Fibroblast of skin of left quadriceps (primary cell): ENCODE results near the gene CHST7.

Experiments used
- DNase-seq, 2 experiments: peaks; one replicate each; pipeline ENCODE4 v3.0.0-alpha.2; 2013; ENCODE audit warnings: low read depth in 2 of 2

Gene CHST7

DNA sequence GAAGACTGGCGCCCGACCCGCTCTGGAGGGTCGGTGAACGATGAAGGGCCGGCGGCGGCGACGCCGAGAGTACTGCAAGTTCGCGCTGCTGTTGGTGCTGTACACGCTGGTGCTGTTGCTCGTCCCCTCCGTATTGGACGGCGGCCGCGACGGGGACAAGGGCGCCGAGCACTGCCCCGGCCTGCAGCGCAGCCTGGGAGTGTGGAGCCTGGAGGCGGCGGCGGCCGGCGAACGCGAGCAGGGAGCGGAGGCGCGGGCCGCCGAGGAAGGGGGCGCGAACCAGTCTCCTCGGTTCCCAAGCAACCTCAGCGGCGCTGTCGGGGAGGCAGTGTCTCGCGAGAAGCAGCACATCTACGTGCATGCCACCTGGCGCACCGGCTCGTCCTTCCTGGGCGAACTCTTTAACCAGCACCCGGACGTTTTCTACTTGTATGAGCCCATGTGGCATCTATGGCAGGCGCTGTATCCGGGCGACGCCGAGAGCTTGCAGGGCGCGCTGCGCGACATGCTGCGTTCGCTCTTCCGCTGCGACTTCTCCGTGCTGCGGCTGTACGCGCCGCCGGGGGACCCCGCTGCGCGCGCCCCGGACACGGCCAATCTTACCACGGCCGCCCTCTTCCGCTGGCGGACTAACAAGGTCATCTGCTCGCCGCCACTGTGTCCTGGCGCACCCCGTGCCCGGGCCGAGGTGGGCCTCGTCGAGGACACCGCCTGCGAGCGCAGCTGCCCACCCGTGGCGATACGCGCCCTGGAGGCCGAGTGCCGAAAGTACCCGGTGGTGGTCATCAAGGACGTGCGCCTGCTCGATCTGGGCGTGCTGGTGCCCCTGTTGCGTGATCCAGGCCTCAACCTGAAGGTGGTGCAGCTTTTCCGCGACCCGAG is 568 bp downstream of the CHST7 start:
- DNase-seq: no peak

DNA sequence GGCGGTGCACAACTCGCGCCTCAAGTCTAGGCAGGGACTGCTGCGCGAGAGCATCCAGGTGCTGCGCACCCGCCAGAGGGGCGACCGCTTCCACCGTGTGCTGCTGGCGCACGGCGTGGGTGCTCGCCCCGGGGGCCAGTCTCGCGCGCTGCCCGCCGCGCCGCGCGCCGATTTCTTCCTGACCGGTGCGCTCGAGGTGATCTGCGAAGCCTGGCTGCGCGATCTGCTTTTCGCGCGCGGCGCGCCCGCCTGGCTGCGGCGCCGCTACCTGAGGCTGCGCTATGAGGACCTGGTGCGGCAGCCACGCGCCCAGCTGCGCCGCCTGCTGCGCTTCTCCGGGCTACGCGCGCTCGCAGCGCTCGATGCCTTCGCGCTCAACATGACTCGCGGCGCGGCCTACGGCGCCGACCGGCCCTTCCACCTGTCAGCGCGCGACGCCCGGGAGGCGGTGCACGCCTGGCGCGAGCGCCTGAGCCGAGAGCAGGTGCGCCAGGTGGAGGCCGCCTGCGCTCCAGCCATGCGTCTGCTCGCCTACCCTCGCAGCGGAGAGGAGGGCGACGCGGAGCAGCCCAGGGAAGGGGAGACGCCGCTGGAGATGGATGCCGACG is 1.3 kb downstream of the CHST7 start:
- DNase-seq: no peak

DNA sequence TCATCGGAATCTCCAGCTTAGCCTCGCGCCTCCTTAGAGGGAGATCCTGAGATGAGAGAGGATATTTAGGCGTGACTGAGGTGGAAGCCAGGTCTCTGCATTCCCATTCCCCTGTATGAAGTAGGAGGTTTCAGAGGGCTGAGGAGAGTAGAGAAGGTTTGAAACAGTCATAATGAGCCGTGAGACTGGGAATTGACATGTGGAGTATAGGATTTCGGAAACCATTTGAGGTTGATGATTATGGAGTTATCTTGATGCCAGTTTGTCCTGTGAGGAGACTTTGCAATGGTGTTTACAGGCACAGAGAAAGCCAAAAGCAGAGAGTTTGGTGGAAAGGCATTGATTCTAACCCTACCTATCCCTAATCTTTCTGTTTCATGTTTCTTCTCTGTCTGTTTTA is 2.0 kb downstream of the CHST7 start:
- DNase-seq: no peak

DNA sequence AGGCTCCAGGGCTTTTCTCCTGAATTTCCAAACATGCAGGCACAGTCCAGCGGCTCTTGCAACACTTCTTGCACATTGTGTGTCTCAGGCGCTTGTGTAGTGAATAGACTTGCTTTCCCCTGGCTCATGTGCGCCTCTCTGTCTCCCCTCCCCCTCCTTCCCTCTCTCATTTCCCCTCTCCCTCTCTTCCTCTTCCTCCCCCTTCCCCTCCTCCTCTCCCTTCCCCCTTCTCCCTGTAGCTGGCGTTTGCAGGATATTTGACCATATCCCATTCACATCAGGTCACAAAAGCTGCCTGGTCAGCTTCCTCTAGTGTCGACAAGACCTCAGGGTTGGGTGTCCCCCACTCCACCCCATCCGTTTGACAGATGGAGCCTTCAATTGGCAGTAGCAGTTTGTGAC is 2.4 kb downstream of the CHST7 start:
- DNase-seq: no peak

DNA sequence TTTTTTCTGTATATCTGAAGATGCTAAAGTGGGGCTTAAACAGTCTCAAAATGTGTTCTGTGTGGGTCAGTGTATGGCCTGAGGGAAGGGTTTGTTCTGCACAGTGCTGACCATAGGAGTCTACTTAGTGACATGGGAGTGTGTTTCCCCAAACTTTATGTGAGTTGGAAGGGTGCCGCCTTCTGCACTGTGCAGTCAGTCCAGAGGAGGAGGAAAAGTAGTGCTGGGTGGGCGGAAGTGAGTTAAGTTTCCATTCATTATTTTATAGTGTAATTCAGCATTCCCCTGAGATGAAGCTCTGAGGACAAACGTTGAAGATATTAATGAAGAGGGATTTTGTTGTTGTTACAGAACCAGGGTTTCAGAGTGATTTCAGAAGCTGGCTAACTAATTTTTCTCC is 2.9 kb downstream of the CHST7 start:
- DNase-seq: no peak

DNA sequence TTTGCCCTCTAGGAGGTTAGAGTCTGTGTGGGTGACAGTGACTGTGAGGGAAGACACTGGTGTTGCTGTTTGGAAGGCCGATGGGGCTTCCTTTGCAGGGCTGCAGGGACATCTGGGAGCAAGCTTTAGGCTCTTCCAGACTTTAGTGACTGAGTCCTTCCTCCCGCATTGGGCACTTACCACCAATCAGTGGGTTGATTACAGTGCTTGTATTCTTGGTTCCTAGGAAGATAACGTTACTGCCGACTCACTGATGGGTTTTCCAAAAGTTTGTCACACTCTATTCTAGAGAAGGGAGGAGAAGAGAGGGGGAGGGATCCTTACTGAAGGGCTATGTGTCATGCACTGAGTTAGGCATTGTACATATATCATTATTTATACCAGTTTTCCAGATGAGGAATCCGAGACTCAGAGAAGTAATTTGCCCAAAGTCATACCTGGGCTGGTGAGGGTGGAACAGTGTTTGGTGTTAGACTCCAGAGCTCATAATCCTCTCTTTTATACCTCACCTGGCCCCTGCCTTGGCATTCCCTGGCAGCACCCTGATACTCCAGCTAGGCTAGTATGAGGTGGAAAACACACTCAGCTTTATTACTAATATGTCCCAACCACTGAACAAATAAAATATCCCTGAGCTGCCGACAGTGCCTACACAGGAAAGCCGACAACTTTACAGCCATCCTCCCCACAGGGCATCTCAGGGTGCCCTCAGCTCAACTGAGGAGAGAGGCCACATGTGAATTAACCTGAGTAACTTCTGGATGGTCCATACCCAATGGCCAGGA is 3.8 kb downstream of the CHST7 start:
- no peak for DNase-seq

DNA sequence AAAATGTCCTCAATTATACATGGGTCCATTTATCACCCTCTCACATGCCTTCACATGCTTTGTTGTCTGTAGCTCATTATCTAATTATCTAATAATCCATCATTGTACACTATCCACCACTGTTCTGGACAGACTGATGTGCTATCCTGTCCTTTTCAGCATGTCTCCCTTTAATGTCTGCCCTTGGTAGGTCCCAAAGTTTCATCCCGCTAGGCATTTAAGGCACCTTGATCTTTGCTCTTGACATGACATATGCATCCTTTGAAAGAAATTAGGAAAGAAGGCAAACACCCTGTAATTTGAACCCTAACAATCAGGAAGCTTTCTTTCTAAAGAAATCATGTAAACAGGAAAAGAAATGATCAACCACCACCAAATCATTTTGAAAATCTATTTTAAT is 5.7 kb downstream of the CHST7 start:
- DNase-seq: no peak

DNA sequence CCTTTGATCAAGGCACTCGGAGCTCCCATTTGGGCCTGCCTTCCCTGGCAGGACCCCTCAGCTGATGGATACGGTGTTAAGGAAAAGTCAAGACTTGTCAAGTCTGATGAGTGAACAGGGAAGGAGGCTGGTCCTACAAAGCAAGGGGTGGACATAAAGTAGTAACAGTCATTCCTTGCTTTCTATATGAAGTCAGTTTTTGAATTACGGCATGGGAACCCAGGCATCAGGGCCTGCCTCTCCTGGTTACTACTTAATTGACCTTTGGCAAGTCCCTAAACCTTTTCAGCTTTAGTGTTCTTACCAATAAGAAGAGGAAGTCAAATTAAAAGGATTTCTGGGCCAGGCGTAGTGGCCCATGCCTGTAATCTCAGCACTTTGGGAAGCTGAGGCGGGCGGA is 7.0 kb downstream of the CHST7 start:
- DNase-seq: no peak

DNA sequence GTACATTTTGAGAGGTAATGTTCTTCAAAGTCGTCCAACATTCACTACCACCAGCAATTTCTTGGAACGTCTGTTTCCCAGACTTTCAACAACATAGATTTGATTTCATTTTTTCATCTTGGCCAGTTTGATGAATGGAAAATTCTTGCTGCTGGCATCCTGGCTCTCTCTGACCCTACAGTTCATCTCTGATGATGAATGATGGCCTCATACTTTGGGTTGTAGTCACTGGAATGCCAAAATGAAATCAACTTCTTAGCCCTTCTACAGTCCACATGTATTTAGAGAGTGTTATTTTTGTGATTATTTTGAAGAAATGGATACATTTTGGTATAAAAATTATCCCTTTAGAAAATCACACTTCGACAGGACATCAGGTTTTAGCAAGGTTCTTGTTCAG is 8.8 kb downstream of the CHST7 start:
- DNase-seq: no peak

DNA sequence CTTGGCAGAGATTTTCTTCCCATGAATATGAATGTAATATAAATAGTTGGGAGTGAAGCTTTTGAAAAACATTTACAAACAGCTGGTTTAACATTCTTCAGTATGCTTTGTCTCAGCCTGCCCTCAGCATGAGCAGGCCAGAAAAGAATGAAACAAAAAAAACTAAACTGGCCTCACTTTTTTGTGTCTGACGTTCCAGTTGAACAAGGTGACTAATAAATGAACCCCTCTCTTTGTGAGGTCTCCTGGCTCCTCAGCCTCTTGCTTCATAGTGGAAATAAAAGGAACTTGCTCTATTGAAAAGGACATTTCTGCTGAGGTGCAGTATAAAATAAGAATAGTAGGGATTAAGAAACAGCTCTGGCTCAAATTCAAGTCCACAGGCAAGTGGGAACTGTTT is 9.4 kb downstream of the CHST7 start:
- DNase-seq: peak; percentile 72 to 73

DNA sequence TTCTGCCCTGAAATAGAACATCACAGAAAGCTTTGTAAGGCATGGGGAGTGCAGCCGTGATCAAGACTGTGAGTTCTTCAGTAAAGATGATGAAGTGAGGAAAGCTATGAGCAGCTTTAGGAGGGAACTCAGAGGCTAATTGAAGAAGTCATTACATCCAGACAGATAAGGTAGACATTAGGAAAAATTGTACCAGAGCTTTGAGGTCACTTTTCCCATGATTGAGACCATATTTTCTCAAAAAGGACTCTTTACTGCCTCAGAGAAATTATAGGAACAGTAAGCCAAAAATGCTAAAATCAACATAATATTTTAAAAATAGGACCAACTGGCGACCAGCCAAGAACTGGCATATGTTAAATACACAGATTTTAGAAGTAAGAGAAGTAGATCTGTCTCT is 11.2 kb downstream of the CHST7 start:
- no peak for DNase-seq

DNA sequence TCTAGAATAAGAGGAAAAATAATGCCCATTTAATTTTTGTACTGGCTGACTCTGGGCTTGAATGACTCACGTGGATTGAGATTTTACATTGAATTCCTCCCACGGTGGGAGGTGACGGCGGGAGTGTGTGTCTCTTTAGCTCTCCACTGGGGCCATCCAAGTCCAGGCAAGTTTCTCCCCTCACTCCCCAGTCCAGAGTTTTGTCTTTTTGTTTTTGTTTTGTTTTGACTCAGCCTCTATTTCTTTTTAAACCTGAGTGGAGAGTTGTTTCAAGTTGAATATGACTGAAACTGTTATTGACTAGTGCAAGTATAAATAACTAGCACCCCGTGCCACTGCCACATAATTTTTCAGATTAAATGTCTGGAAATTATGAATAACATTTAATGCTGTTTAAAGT is 13.6 kb downstream of the CHST7 start:
- no peak for DNase-seq

DNA sequence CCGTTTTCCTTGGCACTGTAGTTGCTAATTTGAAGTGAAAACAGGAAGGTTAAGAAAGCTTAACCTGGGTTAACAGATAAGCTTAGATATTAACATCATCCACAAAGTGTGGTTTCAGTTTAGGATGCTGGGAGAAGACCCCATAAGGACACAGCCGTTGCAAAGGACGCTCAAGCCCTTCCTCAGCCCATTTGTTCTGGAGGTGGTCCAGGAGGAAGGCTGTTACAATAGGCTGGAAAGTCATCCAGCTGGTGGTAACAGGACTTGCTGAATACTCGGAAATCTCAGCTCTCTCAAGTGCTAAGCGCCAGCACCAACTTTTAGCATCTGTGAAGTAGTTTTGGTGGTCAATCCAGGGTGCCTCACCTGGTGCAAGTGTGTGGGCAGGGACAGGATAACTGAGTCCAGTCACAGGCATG is 14.2 kb downstream of the CHST7 start:
- no peak for DNase-seq

DNA sequence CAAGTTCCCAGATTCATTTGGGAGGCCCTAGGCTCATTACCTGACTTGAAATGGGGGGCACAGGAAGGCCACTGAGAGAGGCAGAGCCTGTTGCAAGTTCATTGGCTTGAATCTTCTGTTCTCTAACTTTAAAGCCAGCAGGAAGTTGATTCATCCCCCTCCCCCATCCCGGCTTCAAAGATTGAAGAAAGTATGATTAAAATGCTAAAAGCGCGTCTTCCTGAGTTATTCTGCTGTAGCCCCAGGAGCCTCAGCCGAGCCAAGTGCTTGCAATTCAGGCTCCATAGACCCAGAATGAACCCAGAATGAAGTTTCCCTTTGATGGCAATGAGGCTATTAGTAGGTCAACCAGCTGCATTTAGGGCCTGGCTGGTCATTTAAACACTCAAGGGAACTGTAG is 14.7 kb downstream of the CHST7 start:
- peak; percentile 53 to 57 for DNase-seq

DNA sequence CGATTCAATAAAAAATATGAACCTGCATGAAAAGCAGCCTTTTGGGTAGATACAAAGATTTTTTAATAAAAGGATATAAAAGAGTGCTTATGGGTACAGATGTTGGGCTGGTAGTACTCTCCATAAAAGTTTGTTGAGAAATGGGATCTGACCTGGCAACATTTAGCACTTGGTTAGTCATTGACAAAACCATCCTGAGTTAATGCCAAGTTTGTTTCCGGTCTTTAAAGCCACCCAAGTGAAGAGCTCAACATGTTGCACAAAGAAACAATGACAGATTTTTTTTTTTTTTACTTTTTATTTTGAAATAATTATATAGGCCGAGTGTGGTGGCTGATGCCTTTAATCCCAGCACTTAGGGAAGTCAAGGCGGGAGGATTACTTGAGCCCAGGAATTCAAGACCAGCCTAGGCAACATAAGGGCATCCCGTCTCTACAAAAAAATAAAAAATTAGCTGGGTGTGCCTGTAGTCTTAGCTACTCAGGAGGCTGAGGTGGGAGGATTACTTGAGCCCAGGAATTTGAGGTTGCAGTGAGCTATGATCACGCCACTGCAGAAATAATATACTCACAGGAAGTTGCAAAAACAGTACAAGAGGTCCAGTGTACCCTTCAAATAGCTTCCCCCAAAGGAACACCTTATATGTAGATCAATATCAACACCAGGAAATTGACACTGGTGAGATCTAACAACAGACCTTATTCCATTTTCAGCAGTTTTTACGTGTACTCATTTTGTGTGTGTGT is 16.6 kb downstream of the CHST7 start:
- DNase-seq: no peak

DNA sequence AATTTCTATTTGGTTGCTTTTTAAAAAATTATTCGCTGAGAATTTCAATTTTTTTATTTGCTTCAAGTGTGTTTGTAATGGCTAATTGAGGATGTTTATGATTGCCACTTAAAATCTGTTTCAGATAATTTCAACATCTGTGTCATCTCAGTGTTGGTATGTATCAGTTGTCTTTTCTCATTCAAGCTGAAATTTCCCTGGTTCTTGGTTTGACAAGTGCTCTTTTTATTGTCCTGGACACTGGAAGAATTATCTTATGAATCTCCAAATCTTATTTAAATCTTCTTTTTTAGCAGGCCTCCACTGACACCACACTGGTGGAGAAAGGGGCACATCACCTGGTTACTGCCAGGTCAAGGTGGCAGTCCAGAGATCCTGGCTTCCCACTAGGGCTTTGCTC is 21.5 kb downstream of the CHST7 start:
- DNase-seq: no peak

DNA sequence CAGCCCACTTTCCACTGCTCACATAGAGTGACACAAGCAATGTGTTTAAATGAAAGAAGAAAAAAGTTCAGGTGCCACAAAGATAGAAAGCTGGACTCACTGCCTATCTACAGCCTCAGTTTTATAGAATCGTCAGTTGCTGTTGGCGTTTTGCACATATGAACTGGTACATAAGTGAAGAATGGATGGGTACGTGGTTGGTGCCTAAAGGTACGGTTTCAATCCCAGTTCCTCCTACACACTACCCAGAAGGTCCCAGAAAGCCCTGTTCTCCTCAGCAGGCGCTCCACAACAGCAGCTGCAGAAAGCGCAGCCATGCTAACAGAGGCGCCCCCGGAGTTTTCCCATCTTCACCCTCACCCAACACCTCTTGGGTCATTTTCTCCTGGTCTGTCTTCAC is 23.6 kb downstream of the CHST7 start:
- no peak for DNase-seq

DNA sequence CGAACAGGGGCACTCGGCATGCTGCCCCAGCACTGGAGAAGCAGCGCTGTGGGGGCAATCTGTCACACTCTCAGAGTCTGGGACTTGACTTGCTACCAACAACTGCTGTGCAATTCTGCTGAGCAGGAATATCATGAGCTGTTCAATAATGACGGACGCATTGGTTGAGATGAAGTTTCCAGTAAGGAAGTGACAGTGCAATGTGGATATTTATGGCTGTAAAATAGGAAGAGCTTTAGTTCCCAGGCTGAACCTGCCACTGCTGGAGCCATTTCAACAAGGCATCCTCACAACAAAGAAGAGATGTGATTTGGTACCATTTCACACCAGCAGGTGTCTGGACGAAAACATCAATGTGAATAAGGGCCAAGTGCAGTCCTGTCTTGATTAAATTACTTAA is 24.2 kb downstream of the CHST7 start:
- no peak for DNase-seq

DNA sequence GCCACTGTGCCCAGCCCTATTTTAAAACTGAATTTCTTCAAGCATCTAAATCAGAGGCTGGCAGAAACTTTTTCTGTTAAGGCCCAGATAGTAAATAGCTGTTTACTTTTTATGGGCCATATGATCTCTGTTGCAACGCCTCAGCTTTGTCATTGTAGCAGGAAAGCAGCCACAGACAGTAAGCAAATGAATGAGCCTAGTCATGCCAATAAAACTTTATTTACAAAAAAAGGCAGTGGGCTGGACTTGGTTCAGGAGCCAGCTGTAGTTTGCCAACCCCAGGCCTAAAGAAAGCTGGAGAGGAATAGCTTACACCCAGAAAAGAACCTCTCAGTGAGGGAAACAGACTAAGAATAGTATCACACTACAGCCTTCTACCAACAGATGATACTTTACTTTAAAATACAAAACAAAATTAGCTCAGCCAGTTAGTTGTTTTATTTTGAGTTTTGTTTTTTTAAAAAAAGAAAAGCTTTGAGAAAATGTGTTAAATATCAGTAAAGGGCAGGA is 25.5 kb downstream of the CHST7 start:
- no peak for DNase-seq

DNA sequence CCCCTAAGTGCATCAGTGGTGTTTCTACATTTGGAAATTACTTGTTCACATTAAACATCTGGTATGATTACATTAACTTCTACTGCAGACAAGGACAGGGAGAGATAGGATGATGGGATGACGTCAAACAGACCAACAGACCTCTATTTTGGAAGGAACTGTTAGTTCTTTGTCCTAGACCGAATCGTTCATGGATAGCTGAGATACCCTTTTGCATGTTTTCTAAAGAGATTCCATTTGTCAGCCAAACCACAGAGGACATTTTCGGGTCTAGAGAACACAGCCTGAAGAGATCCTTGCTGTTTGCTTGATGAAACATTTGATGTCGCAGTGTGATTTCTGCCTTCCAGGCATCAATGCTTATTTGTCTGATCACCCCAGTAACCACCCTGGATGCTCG is 27.7 kb downstream of the CHST7 start:
- DNase-seq: no peak

DNA sequence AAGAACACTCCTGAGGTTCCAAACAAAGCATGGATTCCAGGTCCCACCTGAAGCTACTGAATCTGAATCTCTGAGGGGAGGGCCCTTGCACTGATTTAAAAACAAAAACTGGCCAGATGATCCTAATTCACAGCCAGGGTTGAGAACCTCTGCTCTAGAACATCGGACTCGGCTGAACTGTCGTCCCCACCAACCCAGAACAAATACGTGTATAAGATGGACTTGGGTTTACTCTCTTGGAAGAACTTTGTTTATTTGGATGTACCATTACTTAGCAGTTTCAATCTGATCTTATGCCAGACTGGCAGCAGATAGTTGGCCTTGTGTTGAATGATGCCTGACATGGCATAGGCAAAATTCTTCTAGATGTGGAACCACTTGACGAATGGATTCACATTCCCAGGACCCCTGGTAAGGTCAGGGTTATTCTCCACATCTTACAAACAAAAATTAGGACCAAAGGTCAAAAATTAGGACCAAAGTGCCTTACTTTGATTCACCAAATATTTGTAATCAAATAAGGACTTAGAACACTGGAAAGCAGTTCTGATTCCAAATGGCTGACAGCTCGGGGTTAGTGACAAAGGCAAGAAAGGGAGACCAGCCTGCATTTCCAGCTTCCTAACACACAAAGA is 29.0 kb downstream of the CHST7 start:
- no peak for DNase-seq
